IMR-90 (cell line): ENCODE data around the gene SPTB. TPM values are rescaled to one million over a fixed set of nuclear protein-coding genes. Genes with fewer than 3 reads are reported as not detected.

Experiments used
- ATAC-seq: fragments of 200-7000 bp; cut with Tn5 transposase; 2 replicates; pipeline ENCODE4 v1.9.1; 2020; ENCODE audit warnings: low read depth, mild to moderate bottlenecking, moderate library complexity
- BruUV-seq: library from RNA; stranded (reverse); fragments of 400-500 nt; replicated peaks from 2 replicates; lab custom pipeline; 2021; lab: Mats Ljungman, UMichigan
- CTCF ChIA-PET: fragments of 300-600 bp; formaldehyde crosslinking; extraction: SDS; loops from one replicate; lab custom pipeline; 2021; ENCODE audit warnings: antibody characterized with exemption; lab: Yijun Ruan, JAX
- POLR2A ChIA-PET: fragments of 300-600 bp; sonication (Branson Sonifier 250); formaldehyde crosslinking; loops from one replicate; lab custom pipeline; 2022; ENCODE audit warnings: antibody characterized with exemption; ENCODE audit not compliant: unreplicated experiment; lab: Charles Lee
- DNase-seq: peaks from one replicate; pipeline ENCODE4 v3.0.0; 2013
- H2AFZ ChIP-seq: replicated peaks from 2 replicates; pipeline ENCODE3; 2013; ENCODE audit warnings: low read length, mild to moderate bottlenecking; ENCODE audit not compliant: poor library complexity
- H2AK5ac ChIP-seq: 2 replicates; pipeline ENCODE4 v1.6.1; 2013; ENCODE audit warnings: low read depth, low read length, inconsistent platforms
- H2AK9ac ChIP-seq: replicated peaks from 2 replicates; pipeline ENCODE3; 2013; ENCODE audit warnings: mild to moderate bottlenecking, low read depth, low read length, moderate library complexity; ENCODE audit not compliant: poor library complexity
- H2BK120ac ChIP-seq: 2 replicates; pipeline ENCODE4 v1.6.1; 2013; ENCODE audit warnings: low read depth, low read length, inconsistent platforms
- H2BK15ac ChIP-seq: 3 replicates; pipeline ENCODE4 v1.6.1; 2013; ENCODE audit warnings: low read depth, low read length, inconsistent platforms
- H2BK20ac ChIP-seq: 2 replicates; pipeline ENCODE4 v1.6.1; 2013; ENCODE audit warnings: low read depth, mild to moderate bottlenecking, inconsistent platforms, low read length, moderate library complexity
- H2BK5ac ChIP-seq: 2 replicates; pipeline ENCODE4 v1.6.1; 2013; ENCODE audit warnings: mild to moderate bottlenecking, low read depth, low read length, inconsistent platforms; ENCODE audit not compliant: poor library complexity, severe bottlenecking
- H3K14ac ChIP-seq: replicated peaks from 2 replicates; pipeline ENCODE4 v1.6.1; 2013; ENCODE audit warnings: low read depth, low read length, inconsistent platforms
- H3K18ac ChIP-seq: 2 replicates; pipeline ENCODE4 v1.6.1; 2013; ENCODE audit warnings: low read depth, low read length, control low read depth
- H3K23ac ChIP-seq: 2 replicates; pipeline ENCODE4 v1.6.1; 2013; ENCODE audit warnings: low read depth, low read length, inconsistent platforms
- H3K27ac ChIP-seq: 2 replicates; pipeline ENCODE4 v1.5.1; 2013; ENCODE audit warnings: mild to moderate bottlenecking, control low read depth, low read length; ENCODE audit not compliant: insufficient read depth
- H3K27me3 ChIP-seq: 2 replicates; pipeline ENCODE4 v1.6.1; 2013; ENCODE audit warnings: low read length; ENCODE audit not compliant: control insufficient read depth, insufficient read depth
- H3K36me3 ChIP-seq: 2 replicates; pipeline ENCODE4 v1.6.1; 2013; ENCODE audit warnings: low read length, mixed read lengths; ENCODE audit not compliant: control insufficient read depth, insufficient read depth
- H3K4ac ChIP-seq: 2 replicates; pipeline ENCODE4 v1.6.1; 2013; ENCODE audit warnings: low read depth, low read length, inconsistent platforms
- H3K4me1 ChIP-seq: 2 replicates; pipeline ENCODE4 v1.6.1; 2013; ENCODE audit warnings: low read length, mixed read lengths; ENCODE audit not compliant: control insufficient read depth, insufficient read depth
- H3K4me2 ChIP-seq: 2 replicates; pipeline ENCODE4 v1.6.1; 2013; ENCODE audit warnings: low read depth, mild to moderate bottlenecking, control low read depth, low read length, moderate library complexity
- H3K4me3 ChIP-seq: 2 replicates; pipeline ENCODE4 v1.5.1; 2013; ENCODE audit warnings: low read depth, mild to moderate bottlenecking, control low read depth, low read length, moderate library complexity; ENCODE audit not compliant: insufficient read depth
- H3K56ac ChIP-seq: 2 replicates; pipeline ENCODE4 v1.6.1; 2013; ENCODE audit warnings: low read length, inconsistent platforms; ENCODE audit not compliant: insufficient read depth; ENCODE audit errors: extremely low read depth
- H3K79me1 ChIP-seq, 2 experiments: 2 replicates each; pipeline ENCODE4 v1.6.1; 2013; ENCODE audit warnings: low read length in 2 of 2, inconsistent platforms in 1 of 2, low read depth in 1 of 2
- H3K9ac ChIP-seq: 2 replicates; pipeline ENCODE4 v1.6.1; 2013; ENCODE audit warnings: low read depth, low read length, control low read depth
- H3K9me1 ChIP-seq: 2 replicates; pipeline ENCODE4 v1.6.1; 2013; ENCODE audit warnings: low read length, inconsistent platforms; ENCODE audit not compliant: insufficient read depth
- H3K9me3 ChIP-seq: 2 replicates; pipeline ENCODE4 v1.6.1; 2013; ENCODE audit warnings: low read length; ENCODE audit not compliant: control insufficient read depth, insufficient read depth
- H4K20me1 ChIP-seq: 2 replicates; pipeline ENCODE4 v1.6.1; 2013; ENCODE audit warnings: low read length, inconsistent platforms; ENCODE audit not compliant: insufficient read depth
- H4K5ac ChIP-seq: 2 replicates; pipeline ENCODE4 v1.6.1; 2013; ENCODE audit warnings: mild to moderate bottlenecking, low read depth, low read length, control low read depth
- H4K8ac ChIP-seq, 2 experiments: 2 replicates each; pipeline ENCODE4 v1.6.1; 2013; ENCODE audit warnings: low read depth in 2 of 2, low read length in 2 of 2, control low read depth in 1 of 2, inconsistent platforms in 1 of 2
- H4K91ac ChIP-seq: 2 replicates; pipeline ENCODE4 v1.6.1; 2013; ENCODE audit warnings: low read depth, low read length, inconsistent platforms; ENCODE audit not compliant: insufficient read depth
- CEBPB ChIP-seq: IDR thresholded peaks from 2 replicates; pipeline ENCODE4 v1.6.1; 2012; ENCODE audit warnings: low read depth, low read length, improper control_type of control experiment
- CHD1 ChIP-seq: IDR thresholded peaks from 2 replicates; pipeline ENCODE4 v1.6.1; 2012; ENCODE audit warnings: low read depth, low read length, improper control_type of control experiment
- FOS ChIP-seq: fragments of 150-350 bp; IDR thresholded peaks from 2 replicates; pipeline ENCODE4 v1.6.1; 2016; ENCODE audit warnings: low read depth, low read length
- MAFK ChIP-seq: IDR thresholded peaks from 2 replicates; pipeline ENCODE4 v1.6.1; 2012; ENCODE audit warnings: low read depth, low read length, improper control_type of control experiment
- MXI1 ChIP-seq: IDR thresholded peaks from 2 replicates; pipeline ENCODE4 v1.6.1; 2012; ENCODE audit warnings: low read depth, mild to moderate bottlenecking, low read length, moderate library complexity, borderline replicate concordance
- RFX5 ChIP-seq: IDR thresholded peaks from 2 replicates; pipeline ENCODE4 v1.8.0; 2012; ENCODE audit warnings: low read depth, mild to moderate bottlenecking, low read length, moderate library complexity
- WGBS, 2 experiments: methylation state at CpG; one replicate each; pipeline versions ENCODE4 v1.1.5 to v1.1.7; 2013; ENCODE audit warnings: missing lambda C conversion rate in 2 of 2; ENCODE audit not compliant: insufficient read length in 1 of 2; ENCODE audit errors: extremely low coverage in 2 of 2; 5-methylcytosine and 5-hydroxymethylcytosine counted together
- dilution Hi-C: fragments of 300-500 bp; cut with HindIII; formaldehyde crosslinking; loops from one replicate; pipeline ENCODE4 v1.14.3; 2018; ENCODE audit warnings: low sequenced_read_pairs; ENCODE audit not compliant: unreplicated experiment
- in situ Hi-C: fragments of 300-500 bp; cut with MboI; formaldehyde crosslinking; loops from 3 replicates; pipeline ENCODE4 v1.14.3; 2019; ENCODE audit warnings: low sequenced_read_pairs, inconsistent platforms, mixed read lengths
- intact Hi-C: fragments of 100-400 bp; cut with micrococcal nuclease; formaldehyde crosslinking; loops from 2 replicates; pipeline ENCODE4 v1.10.0; 2022
- polyA plus RNA-seq, 3 experiments: library from polyadenylated mRNA; depleted of rRNA; stranded (reverse); fragments of >200 nt; gene quantifications; 2 replicates each; pipeline ENCODE4 v1.2.3, GENCODE V29; 2012; ENCODE audit warnings: low replicate concordance in 1 of 3
- total RNA-seq: library from RNA; depleted of rRNA; stranded (reverse); fragments of >200 nt; gene quantifications from 2 replicates; pipeline ENCODE4 v1.2.3, GENCODE V29; 2012
- TF ChIP-seq, protein P1 (sequence below): fragments of 150-350 bp; IDR thresholded peaks from 2 replicates; pipeline ENCODE4 v1.6.1; 2017; ENCODE audit warnings: mild to moderate bottlenecking, antibody characterized with exemption, low read length, low read depth

Gene SPTB
- total and polyA plus RNA-seq, 2 of the 4 experiments (the other 2 are of a cell fraction), result under 0.01 to 0.07 TPM

DNA sequence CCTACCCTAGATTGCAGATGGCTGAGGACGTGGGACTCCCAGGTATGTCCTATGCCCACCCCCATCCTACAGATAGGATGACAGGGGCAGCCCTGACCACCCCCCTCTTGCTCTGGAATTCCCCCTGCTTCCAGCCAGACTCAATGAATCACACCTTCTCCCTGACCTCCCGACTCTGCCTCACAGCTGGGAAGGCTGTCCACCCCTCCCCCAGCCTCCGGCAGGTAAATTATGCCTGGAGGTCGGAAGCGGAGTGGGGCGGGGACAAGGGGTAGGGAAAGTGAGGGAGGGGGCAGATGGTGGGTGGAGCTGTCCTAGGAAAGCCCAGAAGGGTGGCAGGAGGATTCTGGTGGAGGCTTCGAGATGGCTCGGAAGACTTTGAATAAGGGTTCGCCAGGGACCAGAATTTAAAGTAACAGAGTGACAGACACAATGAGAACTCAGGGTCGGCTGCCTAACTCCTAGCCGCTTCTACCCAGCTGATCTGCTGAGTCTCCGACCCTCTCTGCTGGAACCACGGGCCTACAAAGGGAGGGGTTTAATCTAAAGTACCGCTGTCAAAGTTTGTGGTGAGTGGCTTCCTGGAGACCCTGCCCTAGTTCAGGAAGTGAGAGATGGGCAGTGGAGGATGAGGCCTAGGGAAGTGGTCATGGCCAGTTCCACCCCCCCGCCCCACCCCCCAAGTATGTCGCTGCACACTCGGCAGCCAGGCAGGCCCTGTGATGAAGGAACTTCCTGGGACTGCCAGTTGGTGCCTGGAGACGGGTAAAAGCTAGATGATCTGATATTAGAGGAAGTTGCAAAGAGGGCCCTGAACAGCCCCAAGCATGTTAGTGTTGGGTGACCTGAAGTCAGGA lies 171.3 kb downstream of the SPTB start (continued):
- no peak for TF ChIP-seq MXI1
- no peak for TF ChIP-seq MAFK

DNA sequence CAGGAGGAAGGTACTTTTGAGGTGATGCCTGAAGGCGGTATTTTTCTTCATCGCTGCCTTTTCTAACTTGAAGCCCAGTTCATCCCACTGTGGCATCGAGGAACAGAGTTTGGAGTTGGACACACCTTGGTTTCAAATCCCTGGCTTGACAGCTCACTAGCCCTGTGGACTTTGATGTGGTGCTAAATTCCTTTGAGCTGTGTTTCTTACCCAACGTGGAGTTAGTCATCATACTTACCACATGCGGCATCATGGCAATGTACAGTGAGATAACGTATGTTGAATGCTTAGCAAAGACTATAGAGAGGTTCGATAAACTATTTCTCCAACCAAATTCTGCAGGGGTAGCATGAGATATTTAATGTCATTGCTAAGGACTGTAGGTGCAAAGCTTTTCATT lies 172.0 kb downstream of the SPTB start:
- H2AK9ac ChIP-seq, result peak overlapping the region; percentile 13
- H4K91ac ChIP-seq, result no peak overlapping the region
- H3K9ac ChIP-seq, result no peak overlapping the region
- H3K27me3 ChIP-seq, result peaks cover 12% of the 10 kb centered on the region
- H2BK20ac ChIP-seq, result no peak overlapping the region
- H3K23ac ChIP-seq, result no peak overlapping the region
- in situ Hi-C loops (no loop called here), dilution Hi-C loops (no loop called here), intact Hi-C loops (loop anchor here (2.0 kb wide), 1 partner anchor 51 kb away; no protein-coding TSS in a partner anchor)
- no peaks in the 10 kb centered on the region for H3K9me3 ChIP-seq
- BruUV-seq, result no TSS peak
- peaks cover 8 to 45% of the 10 kb centered on the region in 2 experiments; a peak in 3 of 4 replicates for H3K79me1 ChIP-seq
- H4K5ac ChIP-seq, result no peak overlapping the region
- H3K36me3 ChIP-seq, result no peaks in the 10 kb centered on the region
- ChIA-PET POLR2A (no interaction called here), CTCF (no interaction called here)
- H3K4ac ChIP-seq, result no peak overlapping the region
- peaks cover 26% of the 10 kb centered on the region for H4K20me1 ChIP-seq
- H3K4me2 ChIP-seq, result no peak overlapping the region
- peaks cover 13% of the 10 kb centered on the region; the same call in 1 of the 2 replicates for H3K4me1 ChIP-seq
- no peak for ATAC-seq
- no peak overlapping the region for H3K56ac ChIP-seq
- H3K4me3 ChIP-seq, result no peak overlapping the region
- H2BK120ac ChIP-seq, result no peak overlapping the region
- H3K18ac ChIP-seq, result no peak overlapping the region
- H3K14ac ChIP-seq, result no peak overlapping the region
- no peak overlapping the region for H2BK5ac ChIP-seq
- H2AFZ ChIP-seq, result no peak overlapping the region
- peak; percentile 85 for DNase-seq
- no peak overlapping the region for H2BK15ac ChIP-seq
- no peak overlapping the region for H3K27ac ChIP-seq
- no peak overlapping the region for H2AK5ac ChIP-seq
- no peak overlapping the region for H4K8ac ChIP-seq
- no CpG with 5 or more reads among the region's 7 CpGs for WGBS, 2 experiments
- H3K9me1 ChIP-seq, result peaks cover 11% of the 10 kb centered on the region
- TF ChIP-seq CEBPB (peak; percentile 80), CHD1 (no peak), MAFK (no peak), RFX5 (no peak), FOS (peak; percentile 46; the same call in 1 of the 2 replicates)
- TF ChIP-seq, protein P1, sequence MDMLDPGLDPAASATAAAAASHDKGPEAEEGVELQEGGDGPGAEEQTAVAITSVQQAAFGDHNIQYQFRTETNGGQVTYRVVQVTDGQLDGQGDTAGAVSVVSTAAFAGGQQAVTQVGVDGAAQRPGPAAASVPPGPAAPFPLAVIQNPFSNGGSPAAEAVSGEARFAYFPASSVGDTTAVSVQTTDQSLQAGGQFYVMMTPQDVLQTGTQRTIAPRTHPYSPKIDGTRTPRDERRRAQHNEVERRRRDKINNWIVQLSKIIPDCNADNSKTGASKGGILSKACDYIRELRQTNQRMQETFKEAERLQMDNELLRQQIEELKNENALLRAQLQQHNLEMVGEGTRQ, result no peak
